ENCODE measurements around the gene LRRC8B.

- TF ChIP-seq, protein P1, sequence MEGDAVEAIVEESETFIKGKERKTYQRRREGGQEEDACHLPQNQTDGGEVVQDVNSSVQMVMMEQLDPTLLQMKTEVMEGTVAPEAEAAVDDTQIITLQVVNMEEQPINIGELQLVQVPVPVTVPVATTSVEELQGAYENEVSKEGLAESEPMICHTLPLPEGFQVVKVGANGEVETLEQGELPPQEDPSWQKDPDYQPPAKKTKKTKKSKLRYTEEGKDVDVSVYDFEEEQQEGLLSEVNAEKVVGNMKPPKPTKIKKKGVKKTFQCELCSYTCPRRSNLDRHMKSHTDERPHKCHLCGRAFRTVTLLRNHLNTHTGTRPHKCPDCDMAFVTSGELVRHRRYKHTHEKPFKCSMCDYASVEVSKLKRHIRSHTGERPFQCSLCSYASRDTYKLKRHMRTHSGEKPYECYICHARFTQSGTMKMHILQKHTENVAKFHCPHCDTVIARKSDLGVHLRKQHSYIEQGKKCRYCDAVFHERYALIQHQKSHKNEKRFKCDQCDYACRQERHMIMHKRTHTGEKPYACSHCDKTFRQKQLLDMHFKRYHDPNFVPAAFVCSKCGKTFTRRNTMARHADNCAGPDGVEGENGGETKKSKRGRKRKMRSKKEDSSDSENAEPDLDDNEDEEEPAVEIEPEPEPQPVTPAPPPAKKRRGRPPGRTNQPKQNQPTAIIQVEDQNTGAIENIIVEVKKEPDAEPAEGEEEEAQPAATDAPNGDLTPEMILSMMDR (IDR thresholded peaks at IDR 0.05): no peak
- TF ChIP-seq POLR2A (IDR thresholded peaks at IDR 0.05; ENCODE audit: low read depth): no peak
These were observed 119.6 kb downstream of the LRRC8B start for GRCh38 chr1:89644119-89644814.
